ENCODE measurements around the gene JKAMP.

DNA sequence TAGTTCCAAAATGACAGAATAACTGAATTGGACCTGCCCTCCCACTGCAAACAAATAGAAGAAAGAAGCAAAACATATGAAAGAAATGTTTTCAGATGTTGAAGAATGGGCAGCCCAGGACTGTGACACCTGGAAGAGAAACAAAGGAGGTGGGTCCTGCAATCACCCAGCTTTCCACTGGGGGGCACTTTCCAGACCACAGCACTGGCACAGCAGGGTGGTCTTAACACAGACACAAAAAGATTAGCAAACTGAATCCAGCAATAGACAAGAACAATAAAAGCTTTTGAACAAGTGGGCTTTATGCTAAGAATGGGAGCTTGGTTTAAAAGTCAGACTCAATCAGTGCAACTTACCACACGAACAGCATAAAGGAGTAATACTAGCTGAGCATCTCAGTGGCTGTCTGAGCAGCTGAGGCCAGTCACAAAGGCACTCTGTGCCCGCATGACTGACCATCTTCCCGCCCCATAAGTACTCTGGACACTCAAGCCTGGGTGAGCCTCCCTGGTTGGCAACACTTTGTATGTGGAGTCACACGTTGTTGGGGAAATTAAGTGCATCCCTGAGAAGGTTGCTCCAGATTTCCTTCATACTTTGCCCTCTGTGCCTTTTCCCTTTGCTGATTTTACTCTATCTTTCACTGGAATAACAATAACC, 27.7 kb downstream of the JKAMP start:
- TF ChIP-seq CTCF (IDR thresholded peaks at IDR 0.05) (peak in 1 of 4 experiments; percentile 19), POLR2AphosphoS5 (IDR thresholded peaks at IDR 0.05) (no peak), EP300 (IDR thresholded peaks at IDR 0.05) (no peak), POLR2A (IDR thresholded peaks at IDR 0.05) (no peak)
